Measurements from ENCODE around the gene WDR89. TPM values are rescaled to one million over a fixed set of nuclear protein-coding genes. Genes with fewer than 3 reads are reported as not detected.

Gene WDR89
- total RNA-seq, 1 donor from 2014 or later = 6.3 TPM

DNA sequence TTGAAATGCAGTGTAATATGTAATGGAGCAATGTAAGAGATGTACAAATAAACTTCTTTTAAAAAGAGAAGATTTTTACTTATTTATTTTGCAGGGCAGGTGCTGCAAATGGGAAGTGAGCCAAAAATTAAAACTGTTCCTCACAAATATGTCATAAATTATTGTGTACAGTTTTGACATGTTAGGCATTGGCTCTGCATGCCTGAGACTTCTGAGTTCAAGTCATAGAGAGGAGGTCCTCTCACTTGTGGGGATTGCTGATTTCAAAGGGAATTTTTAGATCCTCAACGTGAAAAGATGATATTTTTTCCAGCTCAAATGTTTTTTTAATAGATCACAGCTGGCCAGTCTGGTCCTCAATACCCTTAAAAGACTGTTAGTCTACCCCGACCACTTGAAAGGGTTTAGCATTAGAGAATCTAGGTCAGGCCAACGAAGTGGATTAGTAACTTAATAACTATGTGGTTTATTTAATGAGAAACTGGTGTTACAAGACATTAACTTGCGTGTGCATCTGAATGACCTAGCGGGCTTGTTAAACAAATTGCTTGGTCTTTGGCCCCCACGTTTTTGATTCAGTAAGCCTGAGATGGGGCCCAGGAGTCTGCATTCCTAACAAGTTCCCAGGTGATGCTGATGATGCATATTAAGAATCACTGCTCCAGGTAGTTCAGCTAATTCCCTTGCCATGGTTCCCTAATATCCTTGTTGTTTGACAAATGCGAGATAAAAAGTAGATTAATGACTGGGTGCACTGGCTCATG lies 30.9 kb upstream of the WDR89 start:
- TF ChIP-seq, protein P1, sequence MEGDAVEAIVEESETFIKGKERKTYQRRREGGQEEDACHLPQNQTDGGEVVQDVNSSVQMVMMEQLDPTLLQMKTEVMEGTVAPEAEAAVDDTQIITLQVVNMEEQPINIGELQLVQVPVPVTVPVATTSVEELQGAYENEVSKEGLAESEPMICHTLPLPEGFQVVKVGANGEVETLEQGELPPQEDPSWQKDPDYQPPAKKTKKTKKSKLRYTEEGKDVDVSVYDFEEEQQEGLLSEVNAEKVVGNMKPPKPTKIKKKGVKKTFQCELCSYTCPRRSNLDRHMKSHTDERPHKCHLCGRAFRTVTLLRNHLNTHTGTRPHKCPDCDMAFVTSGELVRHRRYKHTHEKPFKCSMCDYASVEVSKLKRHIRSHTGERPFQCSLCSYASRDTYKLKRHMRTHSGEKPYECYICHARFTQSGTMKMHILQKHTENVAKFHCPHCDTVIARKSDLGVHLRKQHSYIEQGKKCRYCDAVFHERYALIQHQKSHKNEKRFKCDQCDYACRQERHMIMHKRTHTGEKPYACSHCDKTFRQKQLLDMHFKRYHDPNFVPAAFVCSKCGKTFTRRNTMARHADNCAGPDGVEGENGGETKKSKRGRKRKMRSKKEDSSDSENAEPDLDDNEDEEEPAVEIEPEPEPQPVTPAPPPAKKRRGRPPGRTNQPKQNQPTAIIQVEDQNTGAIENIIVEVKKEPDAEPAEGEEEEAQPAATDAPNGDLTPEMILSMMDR (IDR thresholded peaks at IDR 0.05; ENCODE audit: borderline replicate concordance) = no peak
- DNase-seq = no peak
- Histone ChIP-seq H3K27ac (replicated peaks) (no peak overlapping the region), H3K9me3 (replicated peaks) (no peaks in the 10 kb centered on the region), H3K4me3 (no peak overlapping the region), H3K27me3 (ENCODE audit: low read depth) (no peaks in the 10 kb centered on the region), H3K4me1 (no peaks in the 10 kb centered on the region), H3K36me3 (peaks cover 5% of the 10 kb centered on the region)
- intact Hi-C loops (cut with micrococcal nuclease) = no loop called here

DNA sequence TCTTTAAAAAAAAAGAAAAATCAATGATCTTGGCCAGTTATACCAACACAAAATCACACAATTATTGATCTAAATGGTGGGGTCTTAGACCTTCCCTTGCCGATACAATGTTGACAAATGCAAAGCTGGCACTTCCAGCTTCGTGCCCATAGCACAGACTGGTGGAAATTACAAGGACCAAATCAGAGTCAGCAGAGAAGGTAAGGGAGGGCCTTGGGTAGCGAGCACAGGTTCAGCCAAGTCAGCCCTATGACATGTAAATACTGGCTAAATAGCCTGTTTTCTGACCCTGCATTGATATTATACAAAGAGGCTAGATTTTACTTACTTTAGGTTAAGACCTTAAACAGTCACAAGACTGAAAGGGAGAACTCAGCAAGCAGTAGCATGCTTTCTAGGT lies 30.3 kb upstream of the WDR89 start:
- no peak for DNase-seq
- Histone ChIP-seq H3K4me1 (no peaks in the 10 kb centered on the region), H3K36me3 (no peaks in the 10 kb centered on the region), H3K4me3 (no peak overlapping the region), H3K27ac (replicated peaks) (no peak overlapping the region), H3K9me3 (replicated peaks) (no peaks in the 10 kb centered on the region), H3K27me3 (ENCODE audit: low read depth) (no peaks in the 10 kb centered on the region)
- TF ChIP-seq, protein P1 (IDR thresholded peaks at IDR 0.05; ENCODE audit: borderline replicate concordance) = no peak
- intact Hi-C loops (cut with micrococcal nuclease) = no loop called here

DNA sequence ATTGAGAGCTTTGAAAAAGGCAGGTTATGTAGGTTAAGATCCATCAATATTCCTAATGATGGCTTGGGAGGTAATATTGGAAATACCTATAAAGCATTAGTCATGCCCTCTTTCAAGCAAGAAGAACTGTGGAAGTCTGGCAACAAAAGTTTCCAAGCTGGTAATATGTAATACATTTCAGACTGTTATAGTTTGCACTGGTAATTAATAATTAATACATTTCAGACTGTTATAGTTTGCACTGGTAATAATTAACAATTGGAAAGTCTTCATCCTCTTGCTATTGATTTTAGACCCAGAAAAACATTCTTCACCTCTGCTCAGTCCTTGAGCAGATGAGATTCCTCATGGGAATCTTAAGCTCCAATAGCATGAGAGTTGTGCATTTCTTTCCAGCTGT lies 29.0 kb upstream of the WDR89 start:
- H3K4me1 ChIP-seq = no peaks in the 10 kb centered on the region
- no peak for DNase-seq
- intact Hi-C loops (cut with micrococcal nuclease) = no loop called here
- TF ChIP-seq, protein P1 (IDR thresholded peaks at IDR 0.05; ENCODE audit: borderline replicate concordance) = no peak
- no peaks in the 10 kb centered on the region for H3K9me3 ChIP-seq (replicated peaks)
- no peak overlapping the region for H3K4me3 ChIP-seq
- H3K27me3 ChIP-seq (ENCODE audit: low read depth) = no peaks in the 10 kb centered on the region
- H3K27ac ChIP-seq (replicated peaks) = no peak overlapping the region
- no peaks in the 10 kb centered on the region for H3K36me3 ChIP-seq

DNA sequence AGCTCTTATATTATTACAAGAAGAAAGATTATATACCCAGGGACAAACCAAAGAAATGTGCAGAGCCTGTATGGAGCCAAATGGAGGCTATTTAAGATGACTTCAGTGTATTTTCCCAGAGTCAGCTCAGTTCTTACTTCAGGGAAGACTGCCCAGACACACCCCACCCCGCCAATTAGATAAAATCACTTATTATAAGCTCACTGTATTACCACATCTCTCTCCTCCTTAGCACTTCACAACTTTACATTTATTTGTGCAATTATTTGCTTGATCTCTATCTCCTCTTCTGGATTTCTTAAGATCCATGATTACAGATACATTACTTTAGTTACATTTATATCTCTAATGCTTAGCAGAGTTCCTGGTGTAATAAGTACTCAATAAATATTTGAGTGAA lies 24.7 kb upstream of the WDR89 start:
- H3K36me3 ChIP-seq = no peaks in the 10 kb centered on the region
- TF ChIP-seq, protein P1 (IDR thresholded peaks at IDR 0.05; ENCODE audit: borderline replicate concordance) = no peak
- H3K4me1 ChIP-seq = no peaks in the 10 kb centered on the region
- H3K27me3 ChIP-seq (ENCODE audit: low read depth) = no peaks in the 10 kb centered on the region
- intact Hi-C loops (cut with micrococcal nuclease) = no loop called here
- H3K27ac ChIP-seq (replicated peaks) = no peak overlapping the region
- no peak for DNase-seq
- no peak overlapping the region for H3K4me3 ChIP-seq
- no peaks in the 10 kb centered on the region for H3K9me3 ChIP-seq (replicated peaks)

DNA sequence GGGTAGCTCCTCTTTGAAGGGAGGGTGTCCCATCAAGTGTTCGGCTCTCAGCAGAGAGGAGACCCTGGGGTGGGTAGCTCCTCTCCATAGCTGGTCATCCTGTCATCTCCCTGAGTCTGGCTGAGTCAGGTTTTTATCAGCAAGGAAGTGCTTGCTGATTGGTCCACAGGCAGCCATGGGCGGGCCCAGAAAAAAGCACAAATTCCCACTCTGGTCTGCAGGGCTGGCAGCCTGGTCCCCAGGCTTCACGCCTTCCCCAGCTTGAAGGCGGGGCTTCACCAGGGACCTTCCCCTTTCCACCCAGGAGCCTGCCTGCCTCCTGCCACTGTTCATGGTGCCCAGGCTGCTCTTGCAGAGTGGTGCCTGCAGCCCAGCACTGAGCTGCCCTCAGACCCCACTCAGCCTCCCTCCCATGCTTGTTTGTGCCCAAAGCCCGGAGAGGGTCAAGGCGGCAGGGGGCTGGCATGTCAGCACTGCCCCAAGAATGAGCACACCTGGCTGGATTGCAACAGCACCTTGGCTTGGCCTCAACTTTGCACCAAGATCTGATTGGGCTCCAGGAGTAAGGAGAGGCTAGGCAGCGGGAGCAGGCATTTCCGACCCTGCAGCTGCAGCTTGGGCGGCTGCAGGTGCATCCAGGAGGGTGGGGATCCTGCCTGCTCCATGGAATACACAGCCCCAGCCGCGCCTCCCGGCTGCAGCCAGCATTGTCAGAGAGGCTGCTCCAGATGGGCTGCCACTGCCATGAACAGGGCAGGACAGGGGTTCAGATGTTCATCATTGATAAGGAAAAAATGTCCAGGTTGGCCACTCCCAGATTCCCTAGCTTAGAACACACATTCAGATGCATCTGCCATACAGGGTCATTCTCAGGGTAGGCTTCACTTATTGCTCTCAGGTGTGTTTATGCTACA lies 22.0 kb upstream of the WDR89 start:
- no peaks in the 10 kb centered on the region for H3K9me3 ChIP-seq (replicated peaks)
- H3K27me3 ChIP-seq (ENCODE audit: low read depth) = no peaks in the 10 kb centered on the region
- TF ChIP-seq, protein P1 (IDR thresholded peaks at IDR 0.05; ENCODE audit: borderline replicate concordance) = no peak
- H3K27ac ChIP-seq (replicated peaks) = no peak overlapping the region
- H3K4me3 ChIP-seq = no peak overlapping the region
- DNase-seq = no peak
- no peaks in the 10 kb centered on the region for H3K4me1 ChIP-seq
- no peaks in the 10 kb centered on the region for H3K36me3 ChIP-seq
- intact Hi-C loops (cut with micrococcal nuclease) = no loop called here

Measured in left ventricle myocardium inferior (tissue), 1 donor.